ENCODE results near the gene EN2.

DNA sequence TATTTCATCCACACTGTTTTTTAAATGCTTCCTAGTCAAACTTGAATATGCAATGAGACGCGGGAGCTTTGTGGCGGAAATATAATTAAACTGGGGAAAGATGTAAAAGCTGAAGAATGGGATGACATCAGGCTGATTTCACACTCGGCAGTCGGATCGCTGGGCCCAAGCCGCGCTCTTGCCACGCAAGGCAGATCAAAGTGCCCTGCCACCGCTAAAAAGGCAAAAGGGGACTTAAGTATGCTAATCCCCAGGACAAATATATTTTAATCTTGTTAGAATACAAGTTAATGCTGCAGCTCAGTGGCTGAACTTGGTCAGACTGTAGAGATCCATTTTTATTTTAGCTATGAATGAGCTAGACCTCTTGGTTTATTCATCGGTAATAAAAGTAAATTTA lies 13.8 kb downstream of the EN2 start:
- TF ChIP-seq, protein P1, sequence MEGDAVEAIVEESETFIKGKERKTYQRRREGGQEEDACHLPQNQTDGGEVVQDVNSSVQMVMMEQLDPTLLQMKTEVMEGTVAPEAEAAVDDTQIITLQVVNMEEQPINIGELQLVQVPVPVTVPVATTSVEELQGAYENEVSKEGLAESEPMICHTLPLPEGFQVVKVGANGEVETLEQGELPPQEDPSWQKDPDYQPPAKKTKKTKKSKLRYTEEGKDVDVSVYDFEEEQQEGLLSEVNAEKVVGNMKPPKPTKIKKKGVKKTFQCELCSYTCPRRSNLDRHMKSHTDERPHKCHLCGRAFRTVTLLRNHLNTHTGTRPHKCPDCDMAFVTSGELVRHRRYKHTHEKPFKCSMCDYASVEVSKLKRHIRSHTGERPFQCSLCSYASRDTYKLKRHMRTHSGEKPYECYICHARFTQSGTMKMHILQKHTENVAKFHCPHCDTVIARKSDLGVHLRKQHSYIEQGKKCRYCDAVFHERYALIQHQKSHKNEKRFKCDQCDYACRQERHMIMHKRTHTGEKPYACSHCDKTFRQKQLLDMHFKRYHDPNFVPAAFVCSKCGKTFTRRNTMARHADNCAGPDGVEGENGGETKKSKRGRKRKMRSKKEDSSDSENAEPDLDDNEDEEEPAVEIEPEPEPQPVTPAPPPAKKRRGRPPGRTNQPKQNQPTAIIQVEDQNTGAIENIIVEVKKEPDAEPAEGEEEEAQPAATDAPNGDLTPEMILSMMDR (IDR thresholded peaks at IDR 0.05; ENCODE audit: poor library complexity), result no peak
- TF ChIP-seq EZH2phosphoT487 (IDR thresholded peaks at IDR 0.05; ENCODE audit: low read depth, severe bottlenecking, unreplicated experiment), result no peak

All from hepatocyte (in vitro differentiated cells).